Suprapubic skin (tissue), 4 donors: ENCODE data around the gene NKX2-1. TPM values are rescaled to one million over a fixed set of nuclear protein-coding genes. Genes with fewer than 3 reads are reported as not detected.
A peak's percentile ranks its signal among the peaks of the same experiment; 100 is the strongest.

Source experiments
- DNase-seq, 2 donors: peaks; one replicate each; pipeline ENCODE4 v3.0.0-alpha.2; 2019; ENCODE audit warnings: low spot score in 2 of 2
- H3K27ac ChIP-seq: fragments of 200-600 bp; sonication (generic); one replicate; pipeline ENCODE4 v1.5.1; 2019
- H3K27me3 ChIP-seq: fragments of 200-600 bp; sonication (generic); one replicate; pipeline ENCODE4 v1.5.1; 2019
- H3K36me3 ChIP-seq: fragments of 200-600 bp; sonication (generic); one replicate; pipeline ENCODE4 v1.5.1; 2019
- H3K4me1 ChIP-seq: fragments of 200-600 bp; sonication (generic); one replicate; pipeline ENCODE4 v1.5.1; 2019
- H3K4me3 ChIP-seq: fragments of 200-600 bp; sonication (generic); one replicate; pipeline ENCODE4 v1.5.1; 2019; ENCODE audit warnings: mild to moderate bottlenecking
- H3K9me3 ChIP-seq: fragments of 200-600 bp; sonication (generic); one replicate; pipeline ENCODE4 v1.5.1; 2019
- CTCF ChIP-seq, 2 donors: fragments of 200-600 bp in 1 of 2; fragments of 450-650 bp in 1 of 2; sonication (generic) in 1 of 2; IDR thresholded peaks; one replicate each; pipeline ENCODE4 v1.5.1; 2016 to 2019; ENCODE audit warnings: antibody characterized with exemption in 2 of 2, mild to moderate bottlenecking in 1 of 2, moderate library complexity in 1 of 2
- EP300 ChIP-seq: sonication (generic); formaldehyde crosslinking; IDR thresholded peaks from one replicate; pipeline ENCODE4 v1.6.1; 2017; ENCODE audit warnings: antibody characterized with exemption
- POLR2A ChIP-seq, 2 donors: fragments of 450-650 bp; IDR thresholded peaks; one replicate each; pipeline ENCODE4 v1.6.1; 2017; ENCODE audit warnings: antibody characterized with exemption in 2 of 2, mild to moderate bottlenecking in 2 of 2, moderate library complexity in 2 of 2
- POLR2AphosphoS5 ChIP-seq, 3 donors: sonication (generic); formaldehyde crosslinking; IDR thresholded peaks; one replicate each; pipeline ENCODE4 v1.6.1; 2017; ENCODE audit warnings: antibody characterized with exemption in 3 of 3
- WGBS: methylation state at CpG from one replicate; pipeline ENCODE4 v1.1.5; 2018; 5-methylcytosine and 5-hydroxymethylcytosine counted together
- total RNA-seq, 4 donors: library from RNA; depleted of rRNA; stranded (reverse); fragments of >200 nt; gene quantifications; one replicate each; pipeline ENCODE4 v1.1.0, GENCODE V29; 2016

Gene NKX2-1
- total RNA-seq, 4 donors from 2014 or later: not detected

GRCh38 chr14:36506732-36507614 is 13.1 kb downstream of the NKX2-1 start:
- Histone ChIP-seq H3K36me3 (no peaks in the 10 kb centered on the region), H3K9me3 (no peaks in the 10 kb centered on the region), H3K4me1 (peaks cover 26% of the 10 kb centered on the region), H3K27ac (no peak overlapping the region), H3K27me3 (peaks cover 99% of the 10 kb centered on the region), H3K4me3 (no peak overlapping the region)
- WGBS: 8% methylated on average over 9 of the region's 10 CpGs
- no peak for DNase-seq
- TF ChIP-seq POLR2AphosphoS5 (IDR thresholded peaks at IDR 0.05): no peak
- no peak for TF ChIP-seq CTCF (IDR thresholded peaks at IDR 0.05)

GRCh38 chr14:36505892-36506731 is 13.9 kb downstream of the NKX2-1 start:
- no peaks in the 10 kb centered on the region for H3K9me3 ChIP-seq
- DNase-seq: no peak
- H3K27ac ChIP-seq: no peak overlapping the region
- H3K4me1 ChIP-seq: peaks cover 26% of the 10 kb centered on the region
- peaks cover 100% of the 10 kb centered on the region for H3K27me3 ChIP-seq
- WGBS: 5% methylated on average over 30 of the region's 35 CpGs
- no peak overlapping the region for H3K4me3 ChIP-seq
- no peak for TF ChIP-seq POLR2A (IDR thresholded peaks at IDR 0.05)
- TF ChIP-seq CTCF (IDR thresholded peaks at IDR 0.05): no peak
- no peak for TF ChIP-seq POLR2AphosphoS5 (IDR thresholded peaks at IDR 0.05)
- no peak for TF ChIP-seq EP300
- no peaks in the 10 kb centered on the region for H3K36me3 ChIP-seq

- DNase-seq: no peak
- no peaks in the 10 kb centered on the region for H3K9me3 ChIP-seq
- no peak overlapping the region for H3K27ac ChIP-seq
- H3K4me1 ChIP-seq: peaks cover 26% of the 10 kb centered on the region
- H3K36me3 ChIP-seq: no peaks in the 10 kb centered on the region
- H3K27me3 ChIP-seq: peaks cover 100% of the 10 kb centered on the region
- no peak for TF ChIP-seq CTCF (IDR thresholded peaks at IDR 0.05)
- no peak for TF ChIP-seq EP300
- no peak for TF ChIP-seq POLR2A (IDR thresholded peaks at IDR 0.05)
- TF ChIP-seq POLR2AphosphoS5 (IDR thresholded peaks at IDR 0.05): no peak
- peak overlapping the region; percentile 11 for H3K4me3 ChIP-seq
- WGBS: 3% methylated on average over 21 of the region's 46 CpGs
Observed at GRCh38 chr14:36505181-36505815, 14.7 kb downstream of the NKX2-1 start.

- H3K36me3 ChIP-seq: no peaks in the 10 kb centered on the region
- WGBS: 24% methylated on average over 6 of the region's 6 CpGs
- H3K27ac ChIP-seq: no peak overlapping the region
- no peak overlapping the region for H3K4me3 ChIP-seq
- peaks cover 100% of the 10 kb centered on the region for H3K27me3 ChIP-seq
- no peaks in the 10 kb centered on the region for H3K9me3 ChIP-seq
- H3K4me1 ChIP-seq: peaks cover 26% of the 10 kb centered on the region
- TF ChIP-seq POLR2A (IDR thresholded peaks at IDR 0.05) (no peak), EP300 (no peak), POLR2AphosphoS5 (IDR thresholded peaks at IDR 0.05) (no peak), CTCF (IDR thresholded peaks at IDR 0.05) (no peak)
- DNase-seq: no peak
Observed at GRCh38 chr14:36504771-36505175, 15.3 kb downstream of the NKX2-1 start.
